Keratinocyte (primary cell): ENCODE data around the gene KLC4. TPM values are rescaled to one million over a fixed set of nuclear protein-coding genes. Genes with fewer than 3 reads are reported as not detected.
"Not testable (repeated sequence)": the region's sequence is repeated elsewhere in the genome, so short reads cannot be mapped to it uniquely, and the experiment has no call there.

Source experiments
- DNase-seq: peaks from one replicate; pipeline ENCODE4 v3.0.0-alpha.2; 2011; ENCODE audit warnings: low read depth, missing footprints, low spot score
- FAIRE-seq: peaks from 2 replicates; lab custom pipeline; 2011; peaks lifted over from hg19 to GRCh38; lab: Jason Lieb, UNC
- H2AFZ ChIP-seq: 2 replicates; pipeline ENCODE4 v1.6.0; 2012; ENCODE audit warnings: low read length, control low read depth, inconsistent platforms; ENCODE audit not compliant: control insufficient read depth
- H3K27ac ChIP-seq: 2 replicates; pipeline ENCODE4 v1.5.1; 2011; ENCODE audit warnings: low read length; ENCODE audit not compliant: control insufficient read depth, insufficient read depth
- H3K27me3 ChIP-seq: 3 replicates; pipeline ENCODE4 v1.6.0; 2011; ENCODE audit warnings: low read length; ENCODE audit not compliant: control insufficient read depth, insufficient read depth; ENCODE audit errors: extremely low read depth
- H3K36me3 ChIP-seq, 2 experiments: 2 replicates in 1 of 2; 3 replicates in 1 of 2; pipeline ENCODE4 v1.5.1; 2011; ENCODE audit warnings: low read length in 2 of 2, mild to moderate bottlenecking in 1 of 2; ENCODE audit not compliant: control insufficient read depth in 2 of 2, insufficient read depth in 2 of 2; ENCODE audit errors: extremely low read depth in 1 of 2
- H3K4me1 ChIP-seq: 3 replicates; pipeline ENCODE4 v1.5.1; 2011; ENCODE audit warnings: low read length; ENCODE audit not compliant: control insufficient read depth, insufficient read depth; ENCODE audit errors: extremely low read depth
- H3K4me2 ChIP-seq: 3 replicates; pipeline ENCODE4 v1.6.0; 2011; ENCODE audit warnings: low read depth, low read length; ENCODE audit not compliant: control insufficient read depth, insufficient read depth; ENCODE audit errors: extremely low read depth
- H3K4me3 ChIP-seq, 3 experiments: fragments of 200-600 bp in 1 of 3; sonication (generic) in 1 of 3; 2 replicates in 2 of 3; 3 replicates in 1 of 3; pipeline ENCODE4 v1.5.1; 2011 to 2016; ENCODE audit warnings: low read length in 3 of 3, mild to moderate bottlenecking in 3 of 3, control low read depth in 2 of 3, inconsistent platforms in 1 of 3, low read depth in 1 of 3, mixed read lengths in 1 of 3, mixed run types in 1 of 3, moderate library complexity in 1 of 3; ENCODE audit not compliant: control insufficient read depth in 2 of 3, insufficient read depth in 2 of 3; ENCODE audit errors: extremely low read depth in 1 of 3
- H3K79me2 ChIP-seq: 2 replicates; pipeline ENCODE4 v1.6.0; 2012; ENCODE audit warnings: low read length; ENCODE audit not compliant: control insufficient read depth, insufficient read depth
- H3K9ac ChIP-seq: 3 replicates; pipeline ENCODE4 v1.6.0; 2011; ENCODE audit warnings: low read length; ENCODE audit not compliant: control insufficient read depth, insufficient read depth; ENCODE audit errors: extremely low read depth
- H3K9me1 ChIP-seq: 3 replicates; pipeline ENCODE4 v1.6.0; 2011; ENCODE audit warnings: low read length; ENCODE audit not compliant: control insufficient read depth, insufficient read depth; ENCODE audit errors: extremely low read depth
- H3K9me3 ChIP-seq: 2 replicates; pipeline ENCODE4 v1.5.1; 2012; ENCODE audit warnings: low read depth, low read length; ENCODE audit not compliant: control insufficient read depth
- H4K20me1 ChIP-seq: 3 replicates; pipeline ENCODE4 v1.6.0; 2011; ENCODE audit warnings: low read length; ENCODE audit not compliant: control insufficient read depth, insufficient read depth; ENCODE audit errors: extremely low read depth
- EZH2 ChIP-seq: IDR thresholded peaks from one replicate; pipeline ENCODE4 v1.6.1; 2012; ENCODE audit warnings: inconsistent platforms, mild to moderate bottlenecking, low read length, moderate library complexity
- dilution Hi-C: fragments of 300-500 bp; cut with MboI; formaldehyde crosslinking; loops from one replicate; pipeline ENCODE4 v1.7.0; 2020; ENCODE audit warnings: low sequenced_read_pairs; ENCODE audit not compliant: extremely low pct_ligation_motif_present
- polyA plus RNA-seq, 5 experiments: library from polyadenylated mRNA; depleted of rRNA in 3 of 5; stranded (reverse) in 3 of 5; stranded (forward) in 1 of 5; unstranded in 1 of 5; fragments of >200 nt; gene quantifications; 1 replicate in 1 of 5; 2 replicates in 3 of 5; 3 replicates in 1 of 5; pipeline versions ENCODE4 v1.2.1 to v1.2.3, GENCODE V29; 2011 to 2012; ENCODE audit warnings: missing spikeins in 2 of 5, low read depth in 1 of 5, low replicate concordance in 1 of 5
- TF ChIP-seq, protein P1 (sequence below), 3 experiments: IDR thresholded peaks in 1 of 3; conservative IDR thresholded peaks in 1 of 3; optimal IDR thresholded peaks in 1 of 3; 2 replicates in 2 of 3; 3 replicates in 1 of 3; pipeline versions ENCODE3 to v1.5.1; 2011; ENCODE audit warnings: low read length in 3 of 3, mild to moderate bottlenecking in 3 of 3, moderate library complexity in 2 of 3, control low read depth in 1 of 3, inconsistent platforms in 1 of 3; ENCODE audit not compliant: insufficient read depth in 2 of 3; ENCODE audit errors: extremely low read depth in 1 of 3

Gene KLC4
- polyA plus RNA-seq, 1 donor (not counting 4 experiments of a cell fraction or from before 2014, with no cell fraction given), result 8.8 TPM

GRCh38 chr6:43113431-43114260, 54.2 kb downstream of the KLC4 start:
- DNase-seq (no peak), FAIRE-seq (peak; percentile 82)
- Histone ChIP-seq H3K27me3 (no peaks in the 10 kb centered on the region), H3K27ac (peak overlapping the region; percentile 90), H3K4me2 (peak overlapping the region; percentile 92), H4K20me1 (no peaks in the 10 kb centered on the region), H3K9me3 (no peaks in the 10 kb centered on the region), H3K4me3 (peak overlapping the region in 2 of 3 experiments; percentile 60 to 64), H2AFZ (peak overlapping the region; percentile 68), H3K4me1 (peaks cover 30% of the 10 kb centered on the region), H3K79me2 (peaks cover 63% of the 10 kb centered on the region), H3K9ac (peak overlapping the region; percentile 91), H3K36me3 (no peaks in the 10 kb centered on the region), H3K9me1 (peaks cover 2% of the 10 kb centered on the region)
- dilution Hi-C loops, result no loop called here
- TF ChIP-seq, protein P1, sequence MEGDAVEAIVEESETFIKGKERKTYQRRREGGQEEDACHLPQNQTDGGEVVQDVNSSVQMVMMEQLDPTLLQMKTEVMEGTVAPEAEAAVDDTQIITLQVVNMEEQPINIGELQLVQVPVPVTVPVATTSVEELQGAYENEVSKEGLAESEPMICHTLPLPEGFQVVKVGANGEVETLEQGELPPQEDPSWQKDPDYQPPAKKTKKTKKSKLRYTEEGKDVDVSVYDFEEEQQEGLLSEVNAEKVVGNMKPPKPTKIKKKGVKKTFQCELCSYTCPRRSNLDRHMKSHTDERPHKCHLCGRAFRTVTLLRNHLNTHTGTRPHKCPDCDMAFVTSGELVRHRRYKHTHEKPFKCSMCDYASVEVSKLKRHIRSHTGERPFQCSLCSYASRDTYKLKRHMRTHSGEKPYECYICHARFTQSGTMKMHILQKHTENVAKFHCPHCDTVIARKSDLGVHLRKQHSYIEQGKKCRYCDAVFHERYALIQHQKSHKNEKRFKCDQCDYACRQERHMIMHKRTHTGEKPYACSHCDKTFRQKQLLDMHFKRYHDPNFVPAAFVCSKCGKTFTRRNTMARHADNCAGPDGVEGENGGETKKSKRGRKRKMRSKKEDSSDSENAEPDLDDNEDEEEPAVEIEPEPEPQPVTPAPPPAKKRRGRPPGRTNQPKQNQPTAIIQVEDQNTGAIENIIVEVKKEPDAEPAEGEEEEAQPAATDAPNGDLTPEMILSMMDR (optimal IDR thresholded peaks at IDR 0.05 in 1 of 3, IDR thresholded peaks at IDR 0.05 in 1 of 3, conservative IDR thresholded peaks at IDR 0.05 in 1 of 3; ENCODE audit: extremely low read depth in 1 of 3, insufficient read depth in 2 of 3, low read length in 3 of 3), result no peak
- no peak for TF ChIP-seq EZH2

DNA sequence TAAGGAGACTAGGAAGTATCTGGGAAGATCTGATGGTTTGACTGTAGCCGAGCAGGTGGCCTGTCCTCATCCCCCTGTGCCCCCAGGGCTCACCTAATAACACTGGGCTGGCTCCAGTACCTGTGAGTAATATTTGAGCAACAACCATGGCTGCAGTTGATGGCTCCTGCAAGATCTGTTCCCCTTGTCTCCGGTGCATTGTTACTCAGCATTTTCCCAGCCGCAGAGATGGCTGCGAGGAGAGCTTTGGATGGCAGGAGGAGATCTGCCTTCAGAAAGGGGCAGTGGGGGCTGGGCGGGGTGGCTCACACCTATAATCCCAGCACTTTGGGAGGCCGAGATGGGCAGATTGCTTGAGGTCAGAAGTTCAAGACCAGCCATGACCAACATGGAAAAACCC, 55.9 kb downstream of the KLC4 start:
- H3K9me3 ChIP-seq, result no peaks in the 10 kb centered on the region
- peak overlapping the region; percentile 92 for H3K4me2 ChIP-seq
- peaks cover 33% of the 10 kb centered on the region for H3K4me1 ChIP-seq
- H4K20me1 ChIP-seq, result no peaks in the 10 kb centered on the region
- dilution Hi-C loops, result no loop called here
- H3K27me3 ChIP-seq, result no peaks in the 10 kb centered on the region
- DNase-seq, result peak; percentile 89
- no peak overlapping the region for H3K4me3 ChIP-seq
- H2AFZ ChIP-seq, result no peak overlapping the region
- peak overlapping the region; percentile 41 for H3K9ac ChIP-seq
- peaks cover 71% of the 10 kb centered on the region for H3K79me2 ChIP-seq
- no peak for TF ChIP-seq EZH2
- TF ChIP-seq, protein P1 (optimal IDR thresholded peaks at IDR 0.05 in 1 of 3, IDR thresholded peaks at IDR 0.05 in 1 of 3, conservative IDR thresholded peaks at IDR 0.05 in 1 of 3; ENCODE audit: extremely low read depth in 1 of 3, insufficient read depth in 2 of 3, low read length in 3 of 3), result no peak
- peaks cover 3% of the 10 kb centered on the region for H3K9me1 ChIP-seq
- FAIRE-seq, result peak; percentile 90
- no peaks in the 10 kb centered on the region for H3K36me3 ChIP-seq
- H3K27ac ChIP-seq, result peak overlapping the region; percentile 90

DNA sequence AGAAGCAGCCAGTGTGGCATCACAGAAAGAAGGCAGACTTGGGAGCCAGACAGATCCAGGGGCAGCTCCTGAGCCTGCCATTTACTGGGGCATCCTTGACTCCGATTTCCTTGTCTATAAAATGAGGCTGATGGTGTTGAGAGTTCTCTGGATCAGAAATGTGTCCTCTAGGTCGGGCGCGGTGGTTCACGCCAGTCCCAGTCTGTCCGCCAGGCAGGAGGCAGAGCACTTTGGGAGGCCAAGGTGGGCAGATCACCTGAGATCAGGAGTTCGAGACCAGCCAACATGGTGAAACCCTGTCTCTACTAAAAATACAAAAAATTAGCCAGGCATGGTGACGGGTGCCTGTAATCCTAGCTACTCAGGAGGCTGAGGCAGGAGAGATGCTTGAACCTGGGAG, 58.0 kb downstream of the KLC4 start:
- H4K20me1 ChIP-seq, H3K27ac ChIP-seq, H3K9me3 ChIP-seq, H3K27me3 ChIP-seq, H3K4me3 ChIP-seq, H3K36me3 ChIP-seq, dilution Hi-C loops, FAIRE-seq, H3K9me1 ChIP-seq, H3K9ac ChIP-seq, H2AFZ ChIP-seq, DNase-seq, H3K4me2 ChIP-seq: not testable (repeated sequence)
- H3K4me1 ChIP-seq, result peaks cover 54% of the 10 kb centered on the region
- peaks cover 63% of the 10 kb centered on the region for H3K79me2 ChIP-seq
